ENCODE data around the gene CNIH1.

DNA sequence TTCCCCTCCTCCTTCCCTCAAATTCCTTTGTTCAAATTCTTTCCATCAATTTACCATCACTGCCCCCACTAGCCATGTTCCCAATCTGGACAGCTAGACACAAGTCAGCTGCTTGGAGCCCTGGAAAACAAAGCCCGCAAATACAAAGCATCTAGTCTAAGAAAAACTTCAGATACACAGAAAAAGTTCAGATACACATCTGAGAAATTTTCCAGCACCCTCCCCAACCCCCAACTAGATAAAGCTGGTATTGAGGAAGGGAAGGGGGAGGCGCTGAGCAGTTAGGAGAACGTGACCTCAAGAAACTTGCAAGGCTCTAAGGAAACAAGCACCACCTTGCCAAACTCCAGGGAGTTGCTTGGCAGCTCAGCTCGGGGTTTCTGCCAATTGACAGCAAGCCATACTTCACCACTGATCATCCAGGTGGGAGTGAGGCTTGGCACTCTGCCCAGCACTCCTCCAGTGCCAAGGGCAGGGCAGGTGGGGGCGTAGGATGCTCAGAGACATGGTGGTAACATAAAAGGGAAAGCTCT, 5.1 kb upstream of the CNIH1 start:
- TF ChIP-seq, protein P1, sequence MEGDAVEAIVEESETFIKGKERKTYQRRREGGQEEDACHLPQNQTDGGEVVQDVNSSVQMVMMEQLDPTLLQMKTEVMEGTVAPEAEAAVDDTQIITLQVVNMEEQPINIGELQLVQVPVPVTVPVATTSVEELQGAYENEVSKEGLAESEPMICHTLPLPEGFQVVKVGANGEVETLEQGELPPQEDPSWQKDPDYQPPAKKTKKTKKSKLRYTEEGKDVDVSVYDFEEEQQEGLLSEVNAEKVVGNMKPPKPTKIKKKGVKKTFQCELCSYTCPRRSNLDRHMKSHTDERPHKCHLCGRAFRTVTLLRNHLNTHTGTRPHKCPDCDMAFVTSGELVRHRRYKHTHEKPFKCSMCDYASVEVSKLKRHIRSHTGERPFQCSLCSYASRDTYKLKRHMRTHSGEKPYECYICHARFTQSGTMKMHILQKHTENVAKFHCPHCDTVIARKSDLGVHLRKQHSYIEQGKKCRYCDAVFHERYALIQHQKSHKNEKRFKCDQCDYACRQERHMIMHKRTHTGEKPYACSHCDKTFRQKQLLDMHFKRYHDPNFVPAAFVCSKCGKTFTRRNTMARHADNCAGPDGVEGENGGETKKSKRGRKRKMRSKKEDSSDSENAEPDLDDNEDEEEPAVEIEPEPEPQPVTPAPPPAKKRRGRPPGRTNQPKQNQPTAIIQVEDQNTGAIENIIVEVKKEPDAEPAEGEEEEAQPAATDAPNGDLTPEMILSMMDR (conservative IDR thresholded peaks at IDR 0.05) = no peak
- no peak for TF ChIP-seq EZH2 (IDR thresholded peaks at IDR 0.05; ENCODE audit: low read depth)
